H54 (cell line): ENCODE results near the gene DYNC2LI1.

Experiments
- DNase-seq: peaks from one replicate; pipeline ENCODE4 v3.0.0; 2011; ENCODE audit warnings: low spot score, mixed read lengths; ENCODE audit not compliant: insufficient read length
- FAIRE-seq: peaks from 3 replicates; lab custom pipeline; 2011; peaks lifted over from hg19 to GRCh38; lab: Jason Lieb, UNC
- POLR2A ChIP-seq: IDR thresholded peaks from 2 replicates; pipeline ENCODE4 v1.6.1; 2011; ENCODE audit warnings: low read depth, mild to moderate bottlenecking, low read length

Gene DYNC2LI1

DNA sequence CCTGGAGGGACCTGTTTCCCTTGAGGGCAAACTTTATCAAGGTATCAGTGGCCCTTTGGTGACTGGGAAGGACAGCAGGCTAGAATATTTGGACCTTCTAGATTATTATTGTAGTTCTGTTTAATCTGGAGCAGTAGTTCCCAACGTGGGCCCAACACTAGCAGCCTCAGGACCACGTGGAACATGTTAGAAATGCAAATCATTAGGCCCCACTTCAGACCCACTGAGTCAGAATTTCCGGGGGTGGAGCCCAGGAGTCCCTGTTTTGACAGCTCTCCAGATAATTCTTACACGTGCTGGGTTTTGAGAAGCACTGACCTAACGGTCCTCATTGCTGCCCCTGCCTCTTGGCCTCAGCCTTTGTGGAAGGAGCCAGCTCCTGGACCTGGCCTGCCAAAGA is 25.5 kb upstream of the DYNC2LI1 start:
- DNase-seq (no peak), FAIRE-seq (no peak)
- TF ChIP-seq POLR2A = no peak

GRCh38 chr2:43749583-43749982 is 24.3 kb upstream of the DYNC2LI1 start:
- DNase-seq (no peak), FAIRE-seq (no peak)

DNA sequence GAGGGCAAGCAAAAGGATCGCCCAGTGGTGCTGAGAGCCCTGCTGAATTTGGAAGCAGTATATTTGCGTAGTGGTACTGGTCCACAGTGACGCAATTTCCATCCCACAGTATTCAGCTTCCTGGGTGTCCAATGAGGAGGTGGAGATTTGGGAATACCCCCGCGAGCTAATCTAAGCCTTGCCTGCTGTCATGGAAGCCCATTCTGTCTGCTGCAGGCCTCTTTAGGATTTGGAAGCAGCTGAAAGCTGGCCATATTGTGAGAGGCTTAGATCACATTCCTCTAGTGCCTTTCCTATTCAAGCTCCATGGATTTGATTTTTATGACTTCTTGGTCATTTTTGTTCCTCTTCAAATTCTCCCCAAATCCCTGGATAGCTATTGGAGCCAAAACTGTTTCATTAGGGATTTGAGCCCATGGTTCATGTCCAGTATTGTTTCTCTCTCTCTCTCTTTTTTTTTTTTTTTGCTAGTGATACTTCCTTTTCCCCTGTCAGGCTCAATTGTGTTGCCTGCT is 22.3 kb upstream of the DYNC2LI1 start:
- DNase-seq (no peak), FAIRE-seq (no peak)
- no peak for TF ChIP-seq POLR2A

More at GRCh38 chr2:43749583-43749982, 24.3 kb upstream of the DYNC2LI1 start:
- TF ChIP-seq POLR2A = no peak

- DNase-seq = no peak
- TF ChIP-seq POLR2A = no peak
Observed at GRCh38 chr2:43752302-43752701, 21.5 kb upstream of the DYNC2LI1 start.

DNA sequence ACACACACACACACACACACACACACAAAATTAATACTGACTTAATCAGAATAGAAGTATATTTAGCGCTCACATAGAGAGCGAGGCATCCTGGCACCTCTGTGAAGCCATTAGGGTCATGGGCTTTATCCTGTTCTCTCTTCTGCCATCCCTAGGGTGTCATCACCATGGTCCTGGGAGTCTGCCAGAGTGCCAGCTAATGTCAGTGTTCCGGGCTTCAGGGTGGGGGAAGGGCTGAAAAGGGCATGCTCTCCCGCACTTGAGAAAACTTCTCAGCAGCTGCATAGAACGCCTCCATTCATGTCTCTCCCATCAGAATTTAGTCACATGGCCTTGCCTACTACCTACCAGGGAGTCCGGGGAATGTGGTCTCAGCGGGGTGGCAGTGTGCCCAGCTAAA is 19.7 kb upstream of the DYNC2LI1 start:
- DNase-seq (no peak), FAIRE-seq (no peak)
- TF ChIP-seq POLR2A = no peak

More at GRCh38 chr2:43752302-43752701, 21.5 kb upstream of the DYNC2LI1 start:
- no peak for FAIRE-seq

DNA sequence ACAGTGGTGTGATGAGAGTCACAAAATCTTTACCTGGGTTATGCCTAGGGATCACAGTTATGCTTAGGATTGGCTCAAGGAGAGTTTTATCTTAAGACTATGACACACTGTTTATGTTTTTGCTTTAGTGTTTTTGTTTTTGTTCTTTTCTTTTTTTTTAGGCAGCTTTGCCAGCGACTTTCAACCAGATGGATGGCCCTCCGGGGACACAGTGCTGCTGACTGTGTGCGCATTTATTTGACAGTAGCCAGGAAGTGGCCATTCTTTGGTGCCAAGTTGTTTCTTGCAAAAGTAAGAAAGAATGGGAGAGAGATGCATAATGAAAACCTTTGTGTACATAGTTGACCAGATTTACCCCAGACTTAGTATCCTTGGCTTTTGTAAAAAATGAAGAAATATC is 15.1 kb upstream of the DYNC2LI1 start:
- FAIRE-seq (no peak), DNase-seq (peak; percentile 7)
- no peak for TF ChIP-seq POLR2A

DNA sequence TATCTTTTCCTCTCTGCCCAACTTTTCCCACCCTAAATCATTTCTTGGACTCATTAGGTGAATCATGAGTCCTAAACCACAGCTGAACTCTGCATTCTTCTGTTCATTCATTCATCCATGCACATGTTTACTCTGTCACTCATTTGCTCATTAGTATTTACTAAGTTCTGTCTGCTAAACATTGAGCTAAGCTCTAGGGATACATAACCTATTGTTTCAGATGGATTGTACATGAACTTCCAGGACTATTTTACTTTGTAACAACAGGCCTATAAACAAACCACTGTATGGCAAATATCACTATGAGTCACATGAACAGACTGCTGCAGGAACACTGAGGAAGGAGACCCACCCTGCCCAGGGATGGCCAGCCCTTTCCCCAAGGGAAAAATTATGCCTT is 14.6 kb upstream of the DYNC2LI1 start:
- DNase-seq = peak; percentile 7
- no peak for TF ChIP-seq POLR2A
- peak; percentile 93 for FAIRE-seq

DNA sequence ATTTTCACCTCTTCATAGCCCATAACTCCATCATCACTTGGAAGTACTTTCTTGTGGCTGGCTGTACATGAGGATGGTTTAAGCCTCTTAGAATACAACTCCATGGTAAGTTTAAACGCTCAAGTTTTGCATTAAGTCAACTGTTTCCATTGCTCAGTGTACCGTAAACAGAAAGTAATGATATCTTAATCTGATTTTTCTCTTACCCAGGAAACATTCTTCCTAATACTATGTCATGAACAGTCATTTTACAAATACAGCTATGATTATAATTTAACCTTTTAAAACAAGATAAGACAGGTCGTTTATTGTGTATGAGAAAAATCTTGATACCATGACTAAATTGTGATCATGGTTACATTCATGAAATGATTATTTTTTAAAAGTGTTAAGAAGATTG is 11.6 kb upstream of the DYNC2LI1 start:
- no peak for FAIRE-seq
- DNase-seq = no peak

DNA sequence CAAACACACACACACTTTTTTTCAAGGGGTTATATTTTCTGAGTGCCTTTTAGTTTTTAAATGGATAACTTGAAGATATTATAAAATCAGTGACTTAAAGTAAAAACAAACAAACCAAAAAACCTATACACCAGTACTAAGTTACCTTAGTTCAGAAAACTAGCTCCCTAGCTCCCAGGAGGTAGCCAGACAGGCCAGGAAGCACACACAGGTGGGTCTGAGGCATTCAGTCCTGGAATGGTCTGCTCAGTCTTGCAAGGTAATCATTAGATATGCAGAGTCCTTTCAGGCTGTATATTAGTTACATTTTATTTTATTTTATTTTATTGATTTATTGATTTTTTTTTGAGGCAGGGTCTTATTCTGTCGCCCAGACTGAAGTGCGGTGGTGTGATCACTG is 10.7 kb upstream of the DYNC2LI1 start:
- TF ChIP-seq POLR2A = no peak
- DNase-seq = no peak
- no peak for FAIRE-seq

More for the DNA sequence above, 11.6 kb upstream of the DYNC2LI1 start:
- no peak for TF ChIP-seq POLR2A

GRCh38 chr2:43764086-43764705 is 9.6 kb upstream of the DYNC2LI1 start:
- no peak for FAIRE-seq
- TF ChIP-seq POLR2A = no peak
- no peak for DNase-seq

- FAIRE-seq = no peak
- no peak for TF ChIP-seq POLR2A
- DNase-seq = no peak
Observed at GRCh38 chr2:43766006-43766405, 7.8 kb upstream of the DYNC2LI1 start.

GRCh38 chr2:43774617-43775016 is 778 bp downstream of the DYNC2LI1 start:
- no peak for TF ChIP-seq POLR2A
- no peak for FAIRE-seq
- no peak for DNase-seq

- FAIRE-seq (no peak), DNase-seq (no peak)
- TF ChIP-seq POLR2A = no peak
Observed at GRCh38 chr2:43776324-43776723, 2.5 kb downstream of the DYNC2LI1 start.

GRCh38 chr2:43777306-43777926 is 3.6 kb downstream of the DYNC2LI1 start:
- no peak for TF ChIP-seq POLR2A
- FAIRE-seq = no peak
- DNase-seq = no peak

GRCh38 chr2:43778233-43778632 is 4.4 kb downstream of the DYNC2LI1 start:
- no peak for FAIRE-seq
- DNase-seq = no peak
- no peak for TF ChIP-seq POLR2A
